ENCODE results near the gene XIRP2.

The XIRP2 gene

GRCh38 chr2:167147271-167147941, 259.1 kb downstream of the XIRP2 start:
- Histone ChIP-seq H3K27ac (ENCODE audit: low read depth, low read length) (no peak overlapping the region), H3K27me3 (ENCODE audit: control insufficient read depth, insufficient read depth, low read length) (no peaks in the 10 kb centered on the region), H3K9me3 (ENCODE audit: control insufficient read depth, insufficient read depth, low read length) (no peaks in the 10 kb centered on the region), H3K4me3 (ENCODE audit: low read depth, low read length) (no peak overlapping the region), H3K9ac (ENCODE audit: low read depth, low read length) (no peak overlapping the region), H3K36me3 (ENCODE audit: control insufficient read depth, insufficient read depth, low read length) (no peaks in the 10 kb centered on the region), H3K4me1 (ENCODE audit: control insufficient read depth, insufficient read depth, low read length) (peaks cover 5% of the 10 kb centered on the region; the same call in 1 of the 2 replicates)

GRCh38 chr2:167151894-167152293, 263.6 kb downstream of the XIRP2 start:
- Histone ChIP-seq H3K36me3 (ENCODE audit: control insufficient read depth, insufficient read depth, low read length) (no peaks in the 10 kb centered on the region), H3K4me1 (ENCODE audit: control insufficient read depth, insufficient read depth, low read length) (no peaks in the 10 kb centered on the region), H3K9ac (ENCODE audit: low read depth, low read length) (no peak overlapping the region), H3K27ac (ENCODE audit: low read depth, low read length) (no peak overlapping the region), H3K9me3 (ENCODE audit: control insufficient read depth, insufficient read depth, low read length) (no peaks in the 10 kb centered on the region), H3K27me3 (ENCODE audit: control insufficient read depth, insufficient read depth, low read length) (no peaks in the 10 kb centered on the region), H3K4me3 (ENCODE audit: low read depth, low read length) (no peak overlapping the region)

- H3K4me3 ChIP-seq (ENCODE audit: low read depth, low read length) = no peak overlapping the region
- no peaks in the 10 kb centered on the region for H3K36me3 ChIP-seq (ENCODE audit: control insufficient read depth, insufficient read depth, low read length)
- H3K27me3 ChIP-seq (ENCODE audit: control insufficient read depth, insufficient read depth, low read length) = no peaks in the 10 kb centered on the region
- H3K9ac ChIP-seq (ENCODE audit: low read depth, low read length) = no peak overlapping the region
- no peak overlapping the region for H3K27ac ChIP-seq (ENCODE audit: low read depth, low read length)
- no peaks in the 10 kb centered on the region for H3K4me1 ChIP-seq (ENCODE audit: control insufficient read depth, insufficient read depth, low read length)
- H3K9me3 ChIP-seq (ENCODE audit: control insufficient read depth, insufficient read depth, low read length) = peaks cover 19% of the 10 kb centered on the region
Observed at GRCh38 chr2:167157523-167157922, 269.2 kb downstream of the XIRP2 start.

- Histone ChIP-seq H3K9ac (ENCODE audit: low read depth, low read length) (no peak overlapping the region), H3K4me1 (ENCODE audit: control insufficient read depth, insufficient read depth, low read length) (no peaks in the 10 kb centered on the region), H3K36me3 (ENCODE audit: control insufficient read depth, insufficient read depth, low read length) (no peaks in the 10 kb centered on the region), H3K27ac (ENCODE audit: low read depth, low read length) (no peak overlapping the region), H3K4me3 (ENCODE audit: low read depth, low read length) (no peak overlapping the region), H3K9me3 (ENCODE audit: control insufficient read depth, insufficient read depth, low read length) (no peaks in the 10 kb centered on the region; the same call in 1 of the 2 replicates), H3K27me3 (ENCODE audit: control insufficient read depth, insufficient read depth, low read length) (no peaks in the 10 kb centered on the region)
Observed at GRCh38 chr2:167177196-167177595, 288.9 kb downstream of the XIRP2 start.

- no peak overlapping the region for H3K9ac ChIP-seq (ENCODE audit: low read depth, low read length)
- no peaks in the 10 kb centered on the region for H3K9me3 ChIP-seq (ENCODE audit: control insufficient read depth, insufficient read depth, low read length)
Observed at GRCh38 chr2:167181134-167181533, 292.9 kb downstream of the XIRP2 start.

GRCh38 chr2:167181688-167182087, 293.4 kb downstream of the XIRP2 start:
- H3K4me1 ChIP-seq (ENCODE audit: control insufficient read depth, insufficient read depth, low read length) = peaks cover 4% of the 10 kb centered on the region; the same call in 1 of the 2 replicates
- no peak overlapping the region for H3K4me3 ChIP-seq (ENCODE audit: low read depth, low read length)
- H3K9me3 ChIP-seq (ENCODE audit: control insufficient read depth, insufficient read depth, low read length) = no peaks in the 10 kb centered on the region
- H3K27me3 ChIP-seq (ENCODE audit: control insufficient read depth, insufficient read depth, low read length) = no peaks in the 10 kb centered on the region
- H3K9ac ChIP-seq (ENCODE audit: low read depth, low read length) = no peak overlapping the region
- H3K27ac ChIP-seq (ENCODE audit: low read depth, low read length) = no peak overlapping the region
- H3K36me3 ChIP-seq (ENCODE audit: control insufficient read depth, insufficient read depth, low read length) = no peaks in the 10 kb centered on the region

More at GRCh38 chr2:167181134-167181533, 292.9 kb downstream of the XIRP2 start:
- Histone ChIP-seq H3K27me3 (ENCODE audit: control insufficient read depth, insufficient read depth, low read length) (no peaks in the 10 kb centered on the region), H3K27ac (ENCODE audit: low read depth, low read length) (no peak overlapping the region), H3K4me1 (ENCODE audit: control insufficient read depth, insufficient read depth, low read length) (no peaks in the 10 kb centered on the region), H3K4me3 (ENCODE audit: low read depth, low read length) (no peak overlapping the region), H3K36me3 (ENCODE audit: control insufficient read depth, insufficient read depth, low read length) (no peaks in the 10 kb centered on the region)

GRCh38 chr2:167182403-167182802, 294.1 kb downstream of the XIRP2 start:
- H3K27me3 ChIP-seq (ENCODE audit: control insufficient read depth, insufficient read depth, low read length) = no peaks in the 10 kb centered on the region
- H3K4me1 ChIP-seq (ENCODE audit: control insufficient read depth, insufficient read depth, low read length) = peaks cover 6% of the 10 kb centered on the region; the same call in 1 of the 2 replicates
- H3K36me3 ChIP-seq (ENCODE audit: control insufficient read depth, insufficient read depth, low read length) = no peaks in the 10 kb centered on the region
- H3K9me3 ChIP-seq (ENCODE audit: control insufficient read depth, insufficient read depth, low read length) = no peaks in the 10 kb centered on the region
- no peak overlapping the region for H3K27ac ChIP-seq (ENCODE audit: low read depth, low read length)
- no peak overlapping the region for H3K9ac ChIP-seq (ENCODE audit: low read depth, low read length)
- H3K4me3 ChIP-seq (ENCODE audit: low read depth, low read length) = no peak overlapping the region

GRCh38 chr2:167183931-167184330, 295.7 kb downstream of the XIRP2 start:
- no peaks in the 10 kb centered on the region for H3K36me3 ChIP-seq (ENCODE audit: control insufficient read depth, insufficient read depth, low read length)
- H3K4me3 ChIP-seq (ENCODE audit: low read depth, low read length) = no peak overlapping the region
- peaks cover 6% of the 10 kb centered on the region; the same call in 1 of the 2 replicates for H3K4me1 ChIP-seq (ENCODE audit: control insufficient read depth, insufficient read depth, low read length)
- H3K9me3 ChIP-seq (ENCODE audit: control insufficient read depth, insufficient read depth, low read length) = no peaks in the 10 kb centered on the region
- no peaks in the 10 kb centered on the region for H3K27me3 ChIP-seq (ENCODE audit: control insufficient read depth, insufficient read depth, low read length)
- H3K27ac ChIP-seq (ENCODE audit: low read depth, low read length) = no peak overlapping the region
- no peak overlapping the region for H3K9ac ChIP-seq (ENCODE audit: low read depth, low read length)

GRCh38 chr2:167186465-167186864, 298.2 kb downstream of the XIRP2 start:
- peaks cover 13% of the 10 kb centered on the region for H3K4me1 ChIP-seq (ENCODE audit: control insufficient read depth, insufficient read depth, low read length)
- no peak overlapping the region for H3K9ac ChIP-seq (ENCODE audit: low read depth, low read length)
- H3K27me3 ChIP-seq (ENCODE audit: control insufficient read depth, insufficient read depth, low read length) = no peaks in the 10 kb centered on the region
- no peak overlapping the region for H3K4me3 ChIP-seq (ENCODE audit: low read depth, low read length)
- H3K36me3 ChIP-seq (ENCODE audit: control insufficient read depth, insufficient read depth, low read length) = no peaks in the 10 kb centered on the region
- H3K27ac ChIP-seq (ENCODE audit: low read depth, low read length) = no peak overlapping the region
- H3K9me3 ChIP-seq (ENCODE audit: control insufficient read depth, insufficient read depth, low read length) = no peaks in the 10 kb centered on the region

- Histone ChIP-seq H3K27me3 (ENCODE audit: control insufficient read depth, insufficient read depth, low read length) (no peaks in the 10 kb centered on the region), H3K36me3 (ENCODE audit: control insufficient read depth, insufficient read depth, low read length) (no peaks in the 10 kb centered on the region), H3K4me1 (ENCODE audit: control insufficient read depth, insufficient read depth, low read length) (peaks cover 18% of the 10 kb centered on the region), H3K9me3 (ENCODE audit: control insufficient read depth, insufficient read depth, low read length) (no peaks in the 10 kb centered on the region), H3K4me3 (ENCODE audit: low read depth, low read length) (no peak overlapping the region), H3K9ac (ENCODE audit: low read depth, low read length) (no peak overlapping the region), H3K27ac (ENCODE audit: low read depth, low read length) (no peak overlapping the region)
Observed at GRCh38 chr2:167187049-167187727, 298.9 kb downstream of the XIRP2 start.
